NT2/D1 (cell line): ENCODE measurements around the gene PACS2.

ENCODE experiments used
- YY1 ChIP-seq: IDR thresholded peaks from 2 replicates; pipeline ENCODE4 v1.6.1; 2011; ENCODE audit not compliant: insufficient read length, insufficient read depth
- ZNF274 ChIP-seq: IDR thresholded peaks from 2 replicates; pipeline ENCODE4 v1.6.1; 2011; ENCODE audit warnings: mild to moderate bottlenecking, low read depth, low read length

- no peak for TF ChIP-seq YY1
- TF ChIP-seq ZNF274: no peak
Observed at GRCh38 chr14:105303949-105304348, 10.6 kb upstream of the PACS2 start.
